Activated T-cell treated with anti-CD3 and anti-CD28 coated beads, Interleukin-2, amount 50 U/mL, for 24 hours (primary cell): ENCODE data around the gene GRIP1.

Source experiments
- DNase-seq: peaks from one replicate; pipeline ENCODE4 v3.0.0-alpha.2; 2020
- H3K27ac Mint-ChIP-seq: 2 replicates; pipeline ENCODE4 v1.8.0; 2020; ENCODE audit warnings: mild to moderate bottlenecking, mixed read lengths
- H3K27me3 Mint-ChIP-seq: 2 replicates; pipeline ENCODE4 v1.8.0; 2020; ENCODE audit warnings: mixed read lengths
- H3K36me3 Mint-ChIP-seq: 2 replicates; pipeline ENCODE4 v1.8.0; 2020; ENCODE audit warnings: low read depth, mixed read lengths
- H3K4me1 Mint-ChIP-seq: 2 replicates; pipeline ENCODE4 v1.8.0; 2020; ENCODE audit warnings: low read depth, mixed read lengths
- H3K4me3 Mint-ChIP-seq: 2 replicates; pipeline ENCODE4 v1.8.0; 2020; ENCODE audit warnings: mild to moderate bottlenecking, moderate library complexity, mixed read lengths
- H3K9me3 Mint-ChIP-seq: 2 replicates; pipeline ENCODE4 v1.8.0; 2020; ENCODE audit warnings: mixed read lengths

GRIP1 gene

DNA sequence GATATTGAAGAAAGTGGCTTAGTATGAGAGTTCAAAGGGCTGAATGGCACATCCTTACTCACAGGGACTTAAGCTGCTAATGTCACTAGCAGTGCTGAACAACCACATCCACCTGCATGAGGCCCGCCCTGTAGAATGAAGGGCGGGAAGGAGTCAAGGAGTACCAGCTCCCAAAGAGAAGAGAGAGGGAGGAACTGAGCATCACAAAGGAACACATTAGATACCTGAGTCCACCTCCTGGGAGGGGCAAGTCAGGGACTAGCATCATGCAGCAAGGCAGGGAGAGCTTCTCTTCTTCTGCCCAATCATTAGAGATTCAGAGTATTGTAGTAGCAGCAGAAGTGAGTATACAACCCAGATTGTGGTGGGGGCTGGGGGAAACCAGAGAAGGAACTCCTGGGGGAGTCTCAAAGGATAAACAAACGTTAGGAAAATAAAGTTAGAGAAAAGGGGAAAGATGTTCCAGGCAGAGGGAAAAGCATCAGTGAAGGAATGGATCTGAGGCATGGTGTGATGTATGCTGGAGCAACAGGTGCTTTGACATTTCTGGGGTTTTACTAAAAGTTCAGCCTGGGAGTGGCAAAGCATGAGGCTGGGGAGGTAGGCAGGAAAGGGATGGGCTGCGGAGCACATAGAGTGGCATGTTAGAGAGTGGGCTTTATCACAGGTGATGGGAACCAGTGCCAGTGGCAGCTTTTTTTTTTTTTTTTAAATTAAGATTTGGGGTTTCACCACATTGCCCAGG is 21.0 kb upstream of the GRIP1 start:
- no peak overlapping the region for H3K4me3 Mint-ChIP-seq
- no peaks in the 10 kb centered on the region for H3K36me3 Mint-ChIP-seq
- DNase-seq: no peak
- peaks cover 15% of the 10 kb centered on the region for H3K27me3 Mint-ChIP-seq
- H3K4me1 Mint-ChIP-seq: peaks cover 6% of the 10 kb centered on the region
- H3K9me3 Mint-ChIP-seq: peaks cover 5% of the 10 kb centered on the region
- H3K27ac Mint-ChIP-seq: no peak overlapping the region

DNA sequence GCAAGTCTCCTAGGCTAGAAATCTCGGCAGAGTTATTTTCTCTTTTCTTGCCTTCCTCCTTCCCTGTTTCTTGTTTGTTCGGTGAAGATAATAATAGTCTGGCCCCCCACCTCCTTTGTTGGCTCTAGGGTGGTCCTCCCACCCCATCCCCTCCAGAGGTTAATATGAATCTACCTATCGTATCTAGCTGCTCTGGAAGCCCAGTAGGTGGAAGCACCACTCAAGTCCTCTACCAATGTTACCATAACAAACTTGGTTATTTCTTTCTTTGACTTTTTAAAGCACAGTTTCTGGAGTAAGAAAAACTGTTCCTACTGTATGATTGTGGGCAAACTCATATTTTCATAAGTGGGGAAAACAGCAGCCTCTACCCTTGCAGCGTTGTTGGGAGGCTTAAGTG is 19.7 kb upstream of the GRIP1 start:
- no peak for DNase-seq
- H3K4me1 Mint-ChIP-seq: peaks cover 6% of the 10 kb centered on the region
- peaks cover 5% of the 10 kb centered on the region for H3K9me3 Mint-ChIP-seq
- no peak overlapping the region for H3K27ac Mint-ChIP-seq
- no peaks in the 10 kb centered on the region for H3K36me3 Mint-ChIP-seq
- H3K27me3 Mint-ChIP-seq: peaks cover 13% of the 10 kb centered on the region
- no peak overlapping the region for H3K4me3 Mint-ChIP-seq

DNA sequence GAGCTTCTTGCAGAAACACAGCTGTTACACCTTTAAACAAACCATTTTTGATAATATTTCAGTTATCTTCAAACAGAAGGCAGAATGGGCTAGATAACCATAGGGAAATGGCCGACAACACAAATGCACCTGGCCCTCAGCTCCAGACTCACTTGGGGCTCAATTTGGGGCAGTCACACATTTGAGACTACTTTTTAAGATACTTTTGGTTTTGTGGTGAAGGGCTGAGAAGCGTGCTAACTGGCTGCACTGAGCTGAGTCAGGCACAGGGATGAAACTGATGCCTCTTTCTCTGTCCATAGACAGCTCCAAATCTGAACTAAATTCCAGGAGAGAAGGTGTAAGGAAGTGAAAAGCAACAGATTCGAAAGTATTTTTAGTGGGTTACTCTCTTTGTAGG is 18.5 kb upstream of the GRIP1 start:
- Mint-ChIP-seq H3K4me1 (peaks cover 6% of the 10 kb centered on the region), H3K4me3 (no peak overlapping the region), H3K27ac (no peak overlapping the region), H3K9me3 (peaks cover 5% of the 10 kb centered on the region), H3K27me3 (peaks cover 9% of the 10 kb centered on the region), H3K36me3 (no peaks in the 10 kb centered on the region)
- DNase-seq: no peak

DNA sequence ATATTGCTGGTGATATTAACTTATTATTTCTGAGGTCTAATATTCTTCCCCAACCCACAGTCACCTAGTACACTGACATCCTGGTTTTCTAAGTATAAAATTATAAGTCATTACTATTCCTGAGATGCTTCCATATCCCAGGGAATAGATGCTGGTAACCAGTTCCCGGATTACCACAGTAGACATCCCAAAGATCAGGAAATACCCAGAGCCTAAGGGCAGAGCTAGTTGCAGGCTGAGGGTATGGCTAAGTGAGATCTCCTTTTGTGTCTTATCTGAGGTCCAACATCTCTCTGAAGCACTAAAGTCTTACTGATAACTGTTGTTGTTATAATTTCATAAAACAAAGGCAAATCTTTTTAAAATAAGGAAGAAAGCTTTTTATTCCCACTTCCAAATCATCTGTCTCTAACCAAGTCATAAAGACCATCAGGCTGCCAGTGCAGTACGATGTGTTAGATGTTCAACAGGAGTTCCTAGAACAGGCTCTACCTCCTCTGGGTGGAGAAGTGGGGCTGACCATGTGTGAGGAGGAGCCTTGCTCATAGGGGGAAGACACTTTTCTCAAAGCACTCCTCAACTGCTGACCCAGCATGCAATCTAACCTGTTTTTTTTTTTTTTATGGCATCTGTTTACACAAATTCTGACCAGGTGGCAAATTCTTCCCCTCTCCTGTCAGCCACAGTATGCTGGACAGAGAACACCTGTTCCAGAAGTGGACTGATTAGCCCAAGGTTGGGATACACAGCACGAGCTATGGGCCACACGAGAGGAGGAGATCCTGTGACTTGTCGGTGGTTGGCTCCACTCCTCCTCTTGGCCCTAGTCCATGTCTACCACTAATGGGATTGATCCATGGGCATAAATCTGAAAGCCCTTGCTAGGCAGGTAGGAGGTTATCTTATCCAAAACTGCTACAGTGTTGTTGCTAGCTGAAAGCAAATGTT is 16.1 kb upstream of the GRIP1 start:
- Mint-ChIP-seq H3K4me3 (no peak overlapping the region), H3K9me3 (peaks cover 5% of the 10 kb centered on the region), H3K27me3 (peaks cover 6% of the 10 kb centered on the region), H3K4me1 (peaks cover 6% of the 10 kb centered on the region), H3K36me3 (no peaks in the 10 kb centered on the region), H3K27ac (no peak overlapping the region)
- DNase-seq: no peak

DNA sequence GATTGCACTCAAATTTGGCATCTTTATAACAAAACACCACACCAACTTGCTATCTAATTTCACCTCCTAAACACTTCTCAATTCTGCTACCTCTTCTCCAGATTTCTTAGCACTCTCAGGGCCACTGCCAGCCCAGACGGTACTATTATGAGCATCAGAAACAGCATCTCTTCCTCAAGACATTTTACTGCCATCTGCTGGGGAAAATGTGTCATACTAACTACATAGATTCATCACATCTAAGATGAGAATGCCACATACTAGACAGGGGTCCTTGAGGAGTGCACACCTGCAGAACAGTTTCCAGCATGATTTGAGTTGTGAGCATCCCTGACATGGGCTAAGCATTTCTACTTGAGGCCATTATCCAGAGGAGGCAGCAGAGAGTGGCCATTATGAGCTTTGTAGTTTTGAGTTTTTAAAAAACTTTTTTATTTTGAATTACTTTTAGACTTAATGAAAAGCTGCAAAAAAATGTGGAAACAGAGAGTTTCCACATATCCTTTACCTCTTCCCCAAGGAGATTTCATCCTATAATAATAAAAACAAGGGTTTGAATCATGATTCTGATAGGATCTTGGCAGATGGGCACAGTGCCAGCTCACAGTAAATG is 15.1 kb upstream of the GRIP1 start:
- Mint-ChIP-seq H3K4me1 (peaks cover 6% of the 10 kb centered on the region), H3K27ac (no peak overlapping the region), H3K4me3 (no peak overlapping the region), H3K9me3 (no peaks in the 10 kb centered on the region), H3K27me3 (peaks cover under 1% of the 10 kb centered on the region), H3K36me3 (no peaks in the 10 kb centered on the region)
- DNase-seq: no peak

DNA sequence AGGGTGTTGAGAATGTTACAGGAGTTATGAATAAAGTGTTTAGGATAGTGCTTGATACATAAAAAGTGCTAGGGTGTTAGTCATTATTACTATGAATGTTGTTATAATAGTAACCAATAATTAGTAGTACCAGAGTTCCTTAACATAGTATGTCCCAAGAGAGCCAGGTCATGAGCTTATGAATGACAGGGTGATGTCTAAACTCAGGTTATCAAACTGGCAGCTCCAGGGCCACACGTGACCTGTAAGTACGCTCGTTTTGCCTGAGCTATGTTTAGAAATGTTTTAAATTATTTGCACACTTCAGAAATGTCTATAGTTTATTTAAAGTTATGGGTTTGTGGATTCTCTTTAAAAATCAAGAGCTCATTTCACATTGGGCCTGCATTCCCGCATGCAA is 14.1 kb upstream of the GRIP1 start:
- Mint-ChIP-seq H3K36me3 (no peaks in the 10 kb centered on the region), H3K9me3 (no peaks in the 10 kb centered on the region), H3K4me3 (no peak overlapping the region), H3K27ac (no peak overlapping the region), H3K4me1 (no peaks in the 10 kb centered on the region), H3K27me3 (peaks cover 4% of the 10 kb centered on the region)
- no peak for DNase-seq

DNA sequence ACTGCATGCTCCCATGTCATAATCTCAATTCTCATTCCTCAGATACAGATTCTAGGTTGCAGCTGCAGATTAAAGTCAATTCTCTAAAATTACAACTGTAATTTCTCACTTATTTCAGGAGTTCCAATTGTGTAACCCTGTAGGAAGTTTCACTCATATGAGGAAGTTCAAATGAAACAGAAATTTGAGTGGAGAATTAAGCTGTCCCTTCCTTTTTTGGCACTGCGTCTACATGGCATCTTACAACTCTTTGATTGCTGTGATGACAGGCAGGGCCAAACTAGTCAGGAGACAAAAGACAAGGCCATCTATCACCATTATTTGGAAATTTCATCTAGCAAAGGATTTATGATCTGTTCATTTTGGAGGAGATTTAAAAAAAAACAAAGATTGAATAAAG is 13.3 kb upstream of the GRIP1 start:
- no peak overlapping the region for H3K27ac Mint-ChIP-seq
- H3K4me1 Mint-ChIP-seq: no peaks in the 10 kb centered on the region
- no peak for DNase-seq
- H3K9me3 Mint-ChIP-seq: no peaks in the 10 kb centered on the region
- H3K27me3 Mint-ChIP-seq: peaks cover 4% of the 10 kb centered on the region
- no peaks in the 10 kb centered on the region for H3K36me3 Mint-ChIP-seq
- H3K4me3 Mint-ChIP-seq: no peak overlapping the region

DNA sequence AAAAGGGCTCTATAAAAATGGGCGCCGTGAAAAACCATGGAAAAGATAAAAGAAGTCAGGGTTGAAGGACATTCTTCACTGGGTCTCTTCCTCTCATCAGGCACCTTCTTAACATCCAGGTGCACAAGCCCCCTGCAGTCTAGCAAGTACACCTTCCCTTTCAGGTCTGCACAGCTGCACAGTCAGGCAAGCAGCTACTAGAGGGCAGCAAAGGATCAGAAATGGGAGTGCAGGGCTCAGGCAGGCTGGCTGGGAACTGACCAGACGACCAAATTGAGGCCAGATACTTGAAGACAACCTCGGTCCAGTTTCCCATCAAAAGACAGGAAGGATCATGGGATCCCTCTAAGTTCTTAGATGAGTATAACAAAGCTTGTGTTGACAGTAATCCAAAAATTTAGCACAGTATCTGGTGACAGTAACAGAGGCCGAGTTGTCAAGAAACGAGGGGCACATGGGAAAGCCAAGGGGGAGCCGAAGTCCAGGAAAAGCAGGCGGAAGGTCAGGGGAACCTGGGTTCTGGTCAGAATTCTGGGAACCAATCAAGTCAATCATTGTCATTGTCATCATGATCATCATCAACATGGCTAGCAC is 10.1 kb upstream of the GRIP1 start:
- Mint-ChIP-seq H3K4me1 (no peaks in the 10 kb centered on the region), H3K9me3 (no peaks in the 10 kb centered on the region), H3K4me3 (no peak overlapping the region), H3K27me3 (peaks cover 16% of the 10 kb centered on the region), H3K27ac (no peak overlapping the region), H3K36me3 (no peaks in the 10 kb centered on the region)
- DNase-seq: no peak

DNA sequence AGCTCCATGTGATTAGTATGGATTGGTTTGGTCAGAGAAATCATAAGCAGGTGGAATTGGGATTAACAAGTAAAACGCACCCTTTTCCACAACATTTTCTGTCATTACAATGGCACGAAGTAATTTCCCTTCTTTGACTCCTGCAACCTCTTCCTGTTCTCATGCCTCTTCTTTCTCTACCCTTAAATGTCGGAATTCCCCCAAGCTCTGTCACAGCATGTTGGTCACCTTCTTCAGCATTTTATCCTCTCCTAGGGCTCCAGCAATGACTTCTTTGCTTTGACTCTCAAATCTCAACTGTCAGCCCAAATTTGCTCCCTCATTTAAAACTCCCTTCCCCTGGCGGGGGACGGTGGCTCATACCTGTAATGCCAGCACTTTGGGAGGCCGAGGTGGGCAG is 5.3 kb upstream of the GRIP1 start:
- Mint-ChIP-seq H3K4me3 (no peak overlapping the region), H3K9me3 (no peaks in the 10 kb centered on the region), H3K36me3 (no peaks in the 10 kb centered on the region), H3K27ac (no peak overlapping the region), H3K4me1 (no peaks in the 10 kb centered on the region), H3K27me3 (peaks cover 36% of the 10 kb centered on the region)
- DNase-seq: no peak

DNA sequence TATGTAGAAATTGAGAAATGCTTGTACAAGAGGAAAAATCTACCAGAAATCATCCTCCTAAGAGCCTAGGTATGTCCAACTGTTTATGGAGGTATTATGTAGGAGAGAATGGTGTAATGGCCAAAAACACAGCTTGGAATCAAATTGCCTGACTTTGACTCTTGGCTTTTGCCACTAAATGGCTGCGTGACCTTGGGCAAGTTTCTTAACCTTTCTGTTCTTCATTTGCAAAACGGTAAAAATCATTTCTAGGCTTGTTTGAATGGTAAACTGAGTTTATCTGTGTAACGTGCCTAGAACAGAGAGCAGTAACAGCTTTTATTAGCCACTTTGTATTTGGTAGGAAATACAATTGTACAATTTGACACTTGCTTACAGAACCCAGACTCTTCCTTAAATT is 4.9 kb upstream of the GRIP1 start:
- Mint-ChIP-seq H3K9me3 (no peaks in the 10 kb centered on the region), H3K27me3 (peaks cover 38% of the 10 kb centered on the region)
- DNase-seq: no peak

DNA sequence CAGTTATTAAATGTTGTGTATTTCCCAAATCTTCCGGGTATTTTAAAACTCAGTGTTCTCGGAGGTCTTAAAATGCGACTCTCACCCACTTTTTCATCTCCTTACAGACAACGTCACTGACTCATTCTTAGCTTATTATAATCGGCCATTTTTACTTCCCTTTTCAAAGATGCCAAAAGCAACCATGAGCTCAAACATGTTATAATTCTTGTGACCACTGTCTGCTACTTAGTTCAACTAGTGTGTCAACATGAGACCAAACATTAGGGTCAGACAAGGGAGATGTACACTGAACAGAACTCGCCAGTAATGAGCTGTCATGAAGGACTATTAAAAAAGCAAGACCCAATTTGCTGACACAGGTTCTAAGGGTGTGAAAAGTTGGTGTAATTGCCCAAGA is 4.2 kb upstream of the GRIP1 start:
- H3K4me3 Mint-ChIP-seq: no peak overlapping the region
- DNase-seq: no peak
- no peaks in the 10 kb centered on the region for H3K9me3 Mint-ChIP-seq
- no peaks in the 10 kb centered on the region for H3K36me3 Mint-ChIP-seq
- H3K27ac Mint-ChIP-seq: no peak overlapping the region
- no peaks in the 10 kb centered on the region for H3K4me1 Mint-ChIP-seq
- peaks cover 41% of the 10 kb centered on the region for H3K27me3 Mint-ChIP-seq

More for the DNA sequence above, 4.9 kb upstream of the GRIP1 start:
- Mint-ChIP-seq H3K27ac (no peak overlapping the region), H3K36me3 (no peaks in the 10 kb centered on the region), H3K4me3 (no peak overlapping the region), H3K4me1 (no peaks in the 10 kb centered on the region)

DNA sequence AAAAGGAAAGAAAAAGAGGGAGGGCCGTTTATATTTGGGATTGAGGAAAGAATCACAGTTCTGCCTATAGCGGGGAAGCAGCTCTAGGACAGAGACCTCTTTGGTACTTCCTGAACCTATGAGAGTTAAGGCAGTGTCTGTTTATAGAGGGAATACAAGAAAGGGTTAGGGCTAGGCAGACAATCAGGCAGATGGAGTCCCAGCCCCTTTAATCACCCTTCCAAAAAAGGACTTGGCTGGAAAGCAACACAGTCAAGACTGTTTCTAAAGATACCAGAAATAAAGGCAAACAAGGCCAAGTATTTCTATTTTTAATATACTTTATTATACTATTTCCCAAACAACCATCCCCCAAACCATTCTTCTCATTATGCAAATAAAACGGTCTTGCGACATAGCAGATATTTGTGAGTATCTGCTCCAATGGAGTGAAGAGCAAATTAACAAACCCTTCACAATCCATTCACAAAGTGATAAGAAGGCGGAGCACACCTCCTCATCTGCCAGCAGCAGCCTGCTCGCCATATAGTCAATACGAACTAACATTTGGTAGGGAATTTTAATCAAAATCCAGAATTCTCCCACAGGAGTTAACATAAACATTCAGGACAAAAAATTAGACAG is 697 bp upstream of the GRIP1 start:
- Mint-ChIP-seq H3K36me3 (no peaks in the 10 kb centered on the region), H3K27ac (no peak overlapping the region), H3K9me3 (no peaks in the 10 kb centered on the region), H3K27me3 (peaks cover 38% of the 10 kb centered on the region), H3K4me1 (no peaks in the 10 kb centered on the region), H3K4me3 (no peak overlapping the region)
- no peak for DNase-seq

DNA sequence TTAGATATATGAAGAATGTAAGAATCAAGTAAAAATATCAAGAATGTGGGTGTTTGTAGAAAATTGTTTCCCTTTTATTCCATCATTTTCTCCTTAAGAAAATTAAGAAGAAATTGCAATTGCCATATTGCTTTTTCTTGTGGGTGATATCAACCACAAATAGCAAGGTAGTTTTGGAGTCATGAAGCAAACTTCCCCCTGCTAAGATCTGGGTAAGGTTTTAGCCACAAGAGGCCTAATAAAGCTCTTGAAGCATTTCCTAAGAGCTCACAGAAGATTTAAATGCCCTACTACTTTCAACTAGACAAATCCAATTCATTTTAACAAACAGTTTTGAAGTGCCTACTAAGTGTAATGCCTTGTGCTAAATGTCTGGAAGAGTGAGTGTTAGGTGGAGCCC is 2.6 kb downstream of the GRIP1 start:
- Mint-ChIP-seq H3K4me3 (no peak overlapping the region), H3K9me3 (no peaks in the 10 kb centered on the region), H3K27ac (no peak overlapping the region), H3K27me3 (peaks cover 25% of the 10 kb centered on the region), H3K36me3 (no peaks in the 10 kb centered on the region), H3K4me1 (no peaks in the 10 kb centered on the region)
- no peak for DNase-seq

DNA sequence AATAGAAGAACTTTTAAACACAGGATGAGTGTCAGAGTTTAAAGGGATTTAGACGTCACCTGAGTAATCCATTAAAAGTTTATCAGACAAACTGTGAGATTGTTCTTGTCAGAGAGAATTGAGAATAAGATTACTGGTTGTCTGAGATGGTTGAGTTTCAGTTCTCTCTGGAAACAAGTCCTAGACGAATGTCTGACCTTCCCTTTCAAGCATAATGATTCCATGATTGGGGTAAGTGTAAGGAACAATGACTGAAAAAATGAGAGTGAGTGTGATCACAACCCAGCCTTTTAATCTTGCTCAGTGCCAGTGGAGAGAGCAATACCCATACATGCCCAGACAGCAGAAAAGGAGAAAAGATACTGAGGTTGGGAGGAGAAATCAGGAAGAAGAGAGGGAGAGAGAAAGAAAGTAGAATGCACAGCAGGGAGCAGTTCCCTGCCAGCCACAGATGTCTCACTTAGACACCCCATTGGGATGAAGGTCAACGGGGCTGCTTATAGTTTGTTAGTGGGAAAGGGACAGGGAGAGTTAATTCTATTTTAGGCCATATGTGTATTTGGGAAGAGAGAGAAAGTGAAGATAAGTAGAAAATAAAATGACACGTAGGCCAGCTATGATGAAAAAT is 4.3 kb downstream of the GRIP1 start:
- no peak overlapping the region for H3K27ac Mint-ChIP-seq
- DNase-seq: no peak
- H3K36me3 Mint-ChIP-seq: no peaks in the 10 kb centered on the region
- H3K4me3 Mint-ChIP-seq: no peak overlapping the region
- H3K27me3 Mint-ChIP-seq: peaks cover 28% of the 10 kb centered on the region
- H3K4me1 Mint-ChIP-seq: no peaks in the 10 kb centered on the region
- no peaks in the 10 kb centered on the region for H3K9me3 Mint-ChIP-seq
